Esophagus muscularis mucosa (tissue), 4 donors: ENCODE measurements around the gene FBXL4.

Experiments
- EP300 ChIP-seq: sonication (generic); formaldehyde crosslinking; IDR thresholded peaks from one replicate; pipeline ENCODE4 v1.6.1; 2017; ENCODE audit warnings: antibody characterized with exemption
- POLR2A ChIP-seq: fragments of 450-650 bp; IDR thresholded peaks from one replicate; pipeline ENCODE4 v1.6.1; 2017; ENCODE audit warnings: antibody characterized with exemption, moderate library complexity, mild to moderate bottlenecking, low read depth
- POLR2AphosphoS5 ChIP-seq, 2 donors: sonication (generic); formaldehyde crosslinking; IDR thresholded peaks; one replicate each; pipeline ENCODE4 v1.6.1; 2017; ENCODE audit warnings: antibody characterized with exemption in 2 of 2
- TF ChIP-seq, protein P1 (sequence below), 3 experiments: fragments of 200-600 bp in 2 of 3; fragments of 450-650 bp in 1 of 3; sonication (generic) in 2 of 3; IDR thresholded peaks; one replicate each; pipeline ENCODE4 v1.5.1; 2017 to 2019; ENCODE audit warnings: antibody characterized with exemption in 3 of 3, mild to moderate bottlenecking in 2 of 3, moderate library complexity in 1 of 3

DNA sequence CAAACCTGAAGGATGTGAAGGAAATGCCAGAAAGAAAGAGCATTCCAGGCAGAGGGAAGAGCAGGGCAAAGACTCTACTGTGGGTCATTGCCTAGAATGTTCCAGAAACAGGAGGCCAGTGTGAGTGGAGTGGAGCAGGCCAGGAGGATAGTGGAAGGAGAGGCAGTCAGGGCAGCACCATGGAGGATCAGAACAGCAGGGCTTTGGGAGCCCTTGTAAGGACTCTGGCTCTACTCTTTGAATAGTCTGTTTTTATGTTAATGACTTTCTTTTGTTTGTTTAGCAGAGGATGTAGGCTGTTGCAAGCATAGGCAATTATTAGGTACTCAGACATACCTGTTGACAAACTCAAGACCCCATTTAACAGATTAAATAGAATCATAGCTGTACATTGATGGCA, 23.6 kb upstream of the FBXL4 start:
- TF ChIP-seq, protein P1, sequence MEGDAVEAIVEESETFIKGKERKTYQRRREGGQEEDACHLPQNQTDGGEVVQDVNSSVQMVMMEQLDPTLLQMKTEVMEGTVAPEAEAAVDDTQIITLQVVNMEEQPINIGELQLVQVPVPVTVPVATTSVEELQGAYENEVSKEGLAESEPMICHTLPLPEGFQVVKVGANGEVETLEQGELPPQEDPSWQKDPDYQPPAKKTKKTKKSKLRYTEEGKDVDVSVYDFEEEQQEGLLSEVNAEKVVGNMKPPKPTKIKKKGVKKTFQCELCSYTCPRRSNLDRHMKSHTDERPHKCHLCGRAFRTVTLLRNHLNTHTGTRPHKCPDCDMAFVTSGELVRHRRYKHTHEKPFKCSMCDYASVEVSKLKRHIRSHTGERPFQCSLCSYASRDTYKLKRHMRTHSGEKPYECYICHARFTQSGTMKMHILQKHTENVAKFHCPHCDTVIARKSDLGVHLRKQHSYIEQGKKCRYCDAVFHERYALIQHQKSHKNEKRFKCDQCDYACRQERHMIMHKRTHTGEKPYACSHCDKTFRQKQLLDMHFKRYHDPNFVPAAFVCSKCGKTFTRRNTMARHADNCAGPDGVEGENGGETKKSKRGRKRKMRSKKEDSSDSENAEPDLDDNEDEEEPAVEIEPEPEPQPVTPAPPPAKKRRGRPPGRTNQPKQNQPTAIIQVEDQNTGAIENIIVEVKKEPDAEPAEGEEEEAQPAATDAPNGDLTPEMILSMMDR (IDR thresholded peaks at IDR 0.05) = no peak
- TF ChIP-seq POLR2A = no peak
- TF ChIP-seq POLR2AphosphoS5 (IDR thresholded peaks at IDR 0.05) = no peak
- TF ChIP-seq EP300 = no peak
